K562 (cell line): ENCODE results near the gene TRA2B. TPM values are rescaled to one million over a fixed set of nuclear protein-coding genes. Genes with fewer than 3 reads are reported as not detected.

Source experiments
- ATAC-seq: fragments of 200-7000 bp; cut with Tn5 transposase; 3 replicates; pipeline ENCODE4 v1.9.1; 2020; ENCODE audit warnings: moderate library complexity
- BruUV-seq: library from RNA; stranded (reverse); fragments of 400-500 nt; replicated peaks from 2 replicates; lab custom pipeline; 2021; lab: Mats Ljungman, UMichigan
- CTCF ChIA-PET: fragments of 300-600 bp; formaldehyde crosslinking; extraction: SDS; loops from one replicate; lab custom pipeline; 2021; ENCODE audit warnings: low intra/inter-chr PET ratio; lab: Yijun Ruan, JAX
- POLR2A ChIA-PET: fragments of 300-600, 350-650 bp; sonication (Branson Sonifier 250); formaldehyde crosslinking; extraction: SDS; loops from one replicate; lab custom pipeline; 2021; ENCODE audit warnings: antibody characterized with exemption, inconsistent platforms; lab: Yijun Ruan, JAX
- DNase-seq, 4 experiments: peaks; one replicate each; pipeline versions ENCODE4 v3.0.0 to v3.0.0-alpha.2; 2011 to 2018; ENCODE audit warnings: low spot score in 3 of 4, mixed read lengths in 3 of 4; ENCODE audit errors: extremely low read depth in 1 of 4
- FAIRE-seq: peaks from 2 replicates; lab custom pipeline; 2011; peaks lifted over from hg19 to GRCh38; lab: Jason Lieb, UNC
- H2AFZ ChIP-seq: 2 replicates; pipeline ENCODE4 v1.6.0; 2011; ENCODE audit warnings: low read depth, low read length, control low read depth, inconsistent platforms
- H3K27ac ChIP-seq: fragments of 200-600 bp; 3 replicates; pipeline ENCODE4 v1.8.0; 2011; ENCODE audit warnings: low read depth, mild to moderate bottlenecking, control low read depth, inconsistent platforms, low read length, moderate library complexity, mixed read lengths; ENCODE audit errors: extremely low read depth
- H3K27me3 ChIP-seq, 2 experiments: fragments of 300-600 bp in 1 of 2; 2 replicates in 1 of 2; 3 replicates in 1 of 2; pipeline versions ENCODE4 v1.6.0 to v1.8.0; 2011; ENCODE audit warnings: inconsistent platforms in 2 of 2, low read length in 2 of 2, mild to moderate bottlenecking in 1 of 2, mixed read lengths in 1 of 2, moderate library complexity in 1 of 2; ENCODE audit not compliant: control insufficient read depth in 2 of 2, insufficient read depth in 2 of 2
- H3K36me3 ChIP-seq: fragments of 300-600 bp; 3 replicates; pipeline ENCODE4 v1.8.0; 2011; ENCODE audit warnings: mild to moderate bottlenecking, low read length, inconsistent platforms; ENCODE audit not compliant: control insufficient read depth, insufficient read depth
- H3K4me1 ChIP-seq, 2 experiments: fragments of 200-600 bp in 1 of 2; replicated peaks in 1 of 2; 2 replicates in 1 of 2; 3 replicates in 1 of 2; pipeline versions ENCODE4 v1.5.1 to v1.8.0; 2011; ENCODE audit warnings: inconsistent platforms in 2 of 2, low read length in 2 of 2, mild to moderate bottlenecking in 1 of 2, mixed read lengths in 1 of 2, moderate library complexity in 1 of 2; ENCODE audit not compliant: control insufficient read depth in 2 of 2, insufficient read depth in 2 of 2
- H3K4me2 ChIP-seq: 2 replicates; pipeline ENCODE4 v1.6.1; 2011; ENCODE audit warnings: low read length, control low read depth, inconsistent platforms, mixed read lengths; ENCODE audit not compliant: insufficient read depth
- H3K4me3 ChIP-seq: fragments of 200-600 bp; sonication (generic), shearing (Covaris generic); 2 replicates; pipeline ENCODE4 v1.5.1; 2016; ENCODE audit warnings: control low read depth, inconsistent platforms
- H3K79me2 ChIP-seq: fragments of 200-600 bp; 3 replicates; pipeline ENCODE4 v1.8.0; 2011; ENCODE audit warnings: low read length, inconsistent platforms; ENCODE audit not compliant: control insufficient read depth, insufficient read depth
- H3K9ac ChIP-seq, 2 experiments: 2 replicates each; pipeline versions ENCODE4 v1.6.0 to v1.6.1; 2011; ENCODE audit warnings: low read depth in 2 of 2, low read length in 2 of 2, control low read depth in 1 of 2, inconsistent platforms in 1 of 2, mild to moderate bottlenecking in 1 of 2, mixed read lengths in 1 of 2; ENCODE audit not compliant: insufficient read depth in 1 of 2
- H3K9me1 ChIP-seq: one replicate; pipeline ENCODE4 v1.6.0; 2011; ENCODE audit warnings: inconsistent platforms, mild to moderate bottlenecking, low read length, moderate library complexity; ENCODE audit not compliant: control insufficient read depth, insufficient read depth
- H3K9me3 ChIP-seq: replicated peaks from 2 replicates; pipeline ENCODE4 v1.5.1; 2011; ENCODE audit warnings: low read depth, low read length, inconsistent platforms; ENCODE audit not compliant: control insufficient read depth, insufficient read depth
- H4K20me1 ChIP-seq: replicated peaks from 2 replicates; pipeline ENCODE4 v1.6.1; 2011; ENCODE audit warnings: low read length, inconsistent platforms, mixed read lengths; ENCODE audit not compliant: control insufficient read depth, insufficient read depth
- BRF2 ChIP-seq: IDR thresholded peaks from 3 replicates; pipeline ENCODE4 v1.6.1; 2011; ENCODE audit warnings: borderline replicate concordance, mild to moderate bottlenecking; ENCODE audit not compliant: insufficient read length, insufficient read depth
- E2F8 ChIP-seq: fragments of 450-650 bp; IDR thresholded peaks from 2 replicates; pipeline ENCODE4 v1.7.1; 2018; ENCODE audit warnings: mild to moderate bottlenecking, low read depth; ENCODE audit not compliant: partially characterized antibody
- ETV6 ChIP-seq, 3 experiments: fragments of 150-350 bp in 1 of 3; sonication (generic) in 1 of 3; formaldehyde crosslinking in 1 of 3; IDR thresholded peaks; 2 replicates each; pipeline versions ENCODE4 v1.6.1 to v1.8.0; 2014 to 2022; ENCODE audit warnings: borderline replicate concordance in 2 of 3, low read depth in 2 of 3, antibody characterized with exemption in 1 of 3, low read length in 1 of 3, mild to moderate bottlenecking in 1 of 3, missing genetic modification reagents in 1 of 3
- FUS ChIP-seq: fragments of 200-400 bp; formaldehyde crosslinking; optimal IDR thresholded peaks from 2 replicates; pipeline ENCODE3; 2017; ENCODE audit warnings: low read depth, low read length
- POLR2G ChIP-seq: fragments of 200-400 bp; formaldehyde crosslinking; IDR thresholded peaks from 2 replicates; pipeline ENCODE4 v1.6.1; 2017; ENCODE audit warnings: low read depth, mild to moderate bottlenecking, antibody characterized with exemption, low read length, moderate library complexity
- TAF9B ChIP-seq: fragments of 450-650 bp; IDR thresholded peaks from 2 replicates; pipeline ENCODE4 v1.6.1; 2018; ENCODE audit warnings: mild to moderate bottlenecking; ENCODE audit not compliant: partially characterized antibody
- TSC22D4 ChIP-seq: fragments of 450-650 bp; IDR thresholded peaks from 2 replicates; pipeline ENCODE4 v1.6.1; 2016; ENCODE audit warnings: missing genetic modification characterization, missing biosample characterization, control low read depth
- ZNF592 ChIP-seq: fragments of 450-650 bp; IDR thresholded peaks from 2 replicates; pipeline ENCODE4 v1.6.1; 2017; ENCODE audit warnings: antibody characterized with exemption, mild to moderate bottlenecking
- WGBS: fragments of 100-300 bp; shearing (Covaris generic); methylation state at CpG from one replicate; pipeline ENCODE4 v1.1.6; 2016; ENCODE audit warnings: low coverage, mixed read lengths; ENCODE audit not compliant: insufficient coverage; ENCODE audit errors: missing lambda C conversion rate; 5-methylcytosine and 5-hydroxymethylcytosine counted together
- in situ Hi-C: fragments of 300-500 bp; cut with MboI; formaldehyde crosslinking; loops from 4 replicates; pipeline ENCODE4 v1.15.0; 2018; ENCODE audit warnings: inconsistent platforms, mixed read lengths
- intact Hi-C: fragments of 100-400 bp; cut with micrococcal nuclease; formaldehyde crosslinking; loops from 2 replicates; pipeline ENCODE4 v1.14.2; 2022
- polyA plus RNA-seq, 8 experiments: library from polyadenylated mRNA; depleted of rRNA in 4 of 8; stranded (reverse) in 5 of 8; unstranded in 3 of 8; fragments of >200 nt; fragmentation: Nextera tagmentation in 2 of 8; fragmentation: Illumina TruSeq in 1 of 8; extraction: Ambion mirVana in 2 of 8; extraction: Trizol in 1 of 8; gene quantifications; 2 replicates each; pipeline versions ENCODE4 v1.2.1 to v1.2.3, GENCODE V29; 2011 to 2014; ENCODE audit warnings: inconsistent platforms in 1 of 8, missing spikeins in 1 of 8
- total RNA-seq, 7 experiments: library from RNA; depleted of rRNA in 6 of 7; stranded (reverse); fragments of >200 nt in 6 of 7; fragmentation: Illumina TruSeq in 2 of 7; extraction: Trizol in 2 of 7; gene quantifications; 2 replicates each; pipeline versions ENCODE4 v1.2.1 to v1.2.3, GENCODE V29; 2011 to 2021; ENCODE audit warnings: low replicate concordance in 1 of 7

TRA2B gene
- total and polyA plus RNA-seq, 9 of the 15 experiments (the other 6 are each of a cell fraction or from before 2014, with no cell fraction given) = 105 to 411 (median 278) TPM

- TF ChIP-seq TSC22D4 (tag) = no peak
- TF ChIP-seq ETV6 (IDR thresholded peaks at IDR 0.05; ENCODE audit: borderline replicate concordance in 1 of 2, low read depth in 2 of 2, low read length in 1 of 2) = peak in 1 of 2 experiments; percentile 7; a peak in 1 of 4 replicates
- TF ChIP-seq ETV6 (CRISPR knock-in tag; IDR thresholded peaks at IDR 0.05; ENCODE audit: borderline replicate concordance) = no peak
Measured at GRCh38 chr3:185912929-185913901, 24.6 kb downstream of the TRA2B start (continued).

GRCh38 chr3:185912512-185912911, 25.3 kb downstream of the TRA2B start:
- Histone ChIP-seq H2AFZ (no peak overlapping the region), H3K9me1 (no peaks in the 10 kb centered on the region), H3K27ac (no peak overlapping the region), H3K36me3 (peaks cover 38% of the 10 kb centered on the region), H3K79me2 (no peaks in the 10 kb centered on the region), H3K9me3 (no peaks in the 10 kb centered on the region), H3K4me3 (no peak overlapping the region), H3K4me1 (no peaks in the 10 kb centered on the region), H4K20me1 (peaks cover 3% of the 10 kb centered on the region; the same call in 1 of the 2 replicates), H3K4me2 (no peak overlapping the region), H3K9ac (0 out of 4 replicates have a peak overlapping the region, but pooled peaks of 1 of the 2 experiments have one; percentile 31), H3K27me3 (no peaks in the 10 kb centered on the region)
- ChIA-PET CTCF (no interaction called here), POLR2A (interaction anchor here (0.6 to 4.7 kb wide), 26 partner anchors 9 to 260 kb away, joined by 3 to 55 read pairs (median 5); partner anchors contain the start of gene TRA2B)
- DNase-seq (no peak), ATAC-seq (no peak), FAIRE-seq (no peak)
- 37% methylated on average over 10 of the region's 11 CpGs for whole genome bisulfite sequencing
- intact Hi-C loops = loop anchor here (5.0 kb wide), 1 partner anchor 180 kb away; no protein-coding TSS in a partner anchor
- in situ Hi-C loops = no loop called here
- no TSS peak for BruUV-seq
- no peak for TF ChIP-seq E2F8
- TF ChIP-seq POLR2G = peak; percentile 54; the same call in 1 of the 2 replicates
- no peak for TF ChIP-seq ZNF592
- TF ChIP-seq FUS = no peak
- TF ChIP-seq TAF9B = no peak
- TF ChIP-seq BRF2 = no peak
